ENCODE measurements around the gene TM9SF2. TPM values are rescaled to one million over a fixed set of nuclear protein-coding genes. Genes with fewer than 3 reads are reported as not detected.
A peak's percentile ranks its signal among the peaks of the same experiment; 100 is the strongest.

The TM9SF2 gene
- total and polyA plus RNA-seq, 2 experiments from 2014 or later, result 60.5 to 130 TPM

DNA sequence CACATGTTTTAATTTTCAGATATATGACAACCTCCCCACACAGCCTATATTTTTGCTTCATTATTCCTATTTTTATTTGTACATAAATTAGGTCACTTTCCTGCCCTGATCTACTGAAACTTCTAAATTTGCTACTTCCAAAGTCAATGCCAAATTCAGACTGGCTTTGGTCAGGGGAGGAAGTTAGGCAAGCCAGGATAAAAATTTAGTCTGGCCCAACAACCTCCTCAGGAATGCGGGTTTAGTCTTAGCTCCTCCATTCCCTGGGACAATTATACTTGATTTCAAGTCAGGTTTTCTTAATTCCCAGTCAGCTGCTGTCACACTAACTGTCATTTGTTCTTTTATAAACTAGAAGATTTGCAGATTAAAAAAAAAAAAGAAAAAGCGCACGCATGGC lies 84.3 kb downstream of the TM9SF2 start:
- Histone ChIP-seq H3K9me3 (ENCODE audit: low read depth) (no peaks in the 10 kb centered on the region), H3K36me3 (no peaks in the 10 kb centered on the region), H3K27me3 (no peaks in the 10 kb centered on the region), H3K27ac (no peak overlapping the region), H3K4me1 (ENCODE audit: low read depth) (no peaks in the 10 kb centered on the region), H3K4me3 (no peak overlapping the region)
- no peak for TF ChIP-seq CTCF (IDR thresholded peaks at IDR 0.05; ENCODE audit: low read depth, low read length)
- DNase-seq (ENCODE audit: low read depth in 1 of 2, low spot score in 1 of 2), result peak in 1 of 2 donors; percentile 27

GRCh38 chr13:99587021-99587420 lies 85.7 kb downstream of the TM9SF2 start:
- no peaks in the 10 kb centered on the region for H3K9me3 ChIP-seq (ENCODE audit: low read depth)
- H3K36me3 ChIP-seq, result no peaks in the 10 kb centered on the region
- no peaks in the 10 kb centered on the region for H3K27me3 ChIP-seq
- DNase-seq (ENCODE audit: low read depth in 1 of 2, low spot score in 1 of 2), result no peak
- no peak for TF ChIP-seq CTCF (IDR thresholded peaks at IDR 0.05; ENCODE audit: low read depth, low read length)
- no peak overlapping the region for H3K27ac ChIP-seq
- no peaks in the 10 kb centered on the region for H3K4me1 ChIP-seq (ENCODE audit: low read depth)
- H3K4me3 ChIP-seq, result no peak overlapping the region

DNA sequence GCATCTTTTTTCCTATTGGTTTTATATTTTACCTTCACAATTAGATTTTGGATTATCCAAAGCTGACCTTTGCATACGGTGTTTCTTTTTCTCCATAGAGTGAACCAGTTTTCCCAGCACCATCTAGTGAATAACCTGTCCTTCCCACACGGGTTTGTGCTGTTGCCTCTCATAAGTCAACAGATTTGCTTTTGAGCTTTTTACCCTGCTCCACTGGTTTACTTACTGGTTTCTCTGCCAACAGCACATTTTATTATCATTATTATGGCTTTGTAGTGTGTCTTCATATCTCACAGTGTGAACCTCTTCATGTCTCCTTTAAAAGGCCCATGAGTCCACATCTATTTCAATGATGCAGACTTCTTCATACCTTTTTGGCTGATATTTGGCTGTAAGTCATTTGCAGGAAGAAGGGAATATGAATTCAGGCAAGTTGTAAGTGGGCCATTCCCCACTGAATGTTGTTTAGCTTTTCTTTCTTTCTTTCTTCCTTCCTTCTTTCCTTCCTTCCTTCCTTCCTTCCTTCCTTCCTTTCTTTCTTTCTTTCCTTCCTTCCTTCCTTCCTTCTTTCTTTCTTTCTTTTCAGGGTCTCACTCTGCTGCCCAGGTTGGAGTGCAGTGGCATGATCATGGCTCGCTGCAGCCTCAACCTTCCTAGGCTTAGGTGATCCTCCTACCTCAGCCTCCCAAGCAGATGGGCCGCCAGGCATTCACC lies 86.8 kb downstream of the TM9SF2 start:
- Histone ChIP-seq H3K4me1 (ENCODE audit: low read depth) (no peaks in the 10 kb centered on the region), H3K27me3 (no peaks in the 10 kb centered on the region), H3K4me3 (no peak overlapping the region), H3K27ac (no peak overlapping the region), H3K9me3 (ENCODE audit: low read depth) (no peaks in the 10 kb centered on the region), H3K36me3 (no peaks in the 10 kb centered on the region)
- no peak for DNase-seq (ENCODE audit: low read depth in 1 of 2, low spot score in 1 of 2)
- TF ChIP-seq CTCF (IDR thresholded peaks at IDR 0.05; ENCODE audit: low read depth, low read length), result no peak

- H3K36me3 ChIP-seq, result no peaks in the 10 kb centered on the region
- H3K27me3 ChIP-seq, result no peaks in the 10 kb centered on the region
- no peaks in the 10 kb centered on the region for H3K4me1 ChIP-seq (ENCODE audit: low read depth)
- no peaks in the 10 kb centered on the region for H3K9me3 ChIP-seq (ENCODE audit: low read depth)
- no peak overlapping the region for H3K27ac ChIP-seq
- H3K4me3 ChIP-seq, result no peak overlapping the region
- TF ChIP-seq CTCF (IDR thresholded peaks at IDR 0.05; ENCODE audit: low read depth, low read length), result no peak
- DNase-seq (ENCODE audit: low read depth in 1 of 2, low spot score in 1 of 2), result no peak
Measured at GRCh38 chr13:99589575-99589974, 88.3 kb downstream of the TM9SF2 start.

DNA sequence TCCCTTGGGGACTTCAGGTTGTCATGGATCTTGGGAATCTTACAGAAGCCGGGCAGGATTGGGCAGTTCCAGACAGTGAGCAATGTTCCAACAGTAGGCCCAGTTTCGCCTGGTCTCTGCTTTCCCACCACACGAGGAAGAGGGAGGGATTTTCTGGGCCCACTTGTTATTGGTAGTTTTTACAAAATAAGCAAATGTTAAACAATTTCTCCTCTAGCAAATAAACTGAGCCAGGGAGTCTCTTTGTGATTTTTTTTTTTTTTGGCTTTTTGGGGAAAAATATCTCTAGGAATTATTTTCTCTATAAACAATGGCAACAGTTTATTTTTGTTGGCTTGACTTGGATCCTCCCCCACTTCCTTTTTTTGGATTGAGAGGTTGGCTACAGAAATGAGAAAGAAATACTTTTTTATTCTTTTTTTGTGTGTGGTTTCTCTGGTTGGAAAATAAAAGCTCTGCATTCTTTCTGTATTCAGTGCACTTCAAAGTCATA lies 89.3 kb downstream of the TM9SF2 start:
- H3K27me3 ChIP-seq, result no peaks in the 10 kb centered on the region
- DNase-seq (ENCODE audit: low read depth in 1 of 2, low spot score in 1 of 2), result peak in 1 of 2 donors; percentile 59
- H3K36me3 ChIP-seq, result no peaks in the 10 kb centered on the region
- no peak overlapping the region for H3K4me3 ChIP-seq
- TF ChIP-seq CTCF (IDR thresholded peaks at IDR 0.05; ENCODE audit: low read depth, low read length), result no peak
- H3K9me3 ChIP-seq (ENCODE audit: low read depth), result no peaks in the 10 kb centered on the region
- H3K4me1 ChIP-seq (ENCODE audit: low read depth), result no peaks in the 10 kb centered on the region
- no peak overlapping the region for H3K27ac ChIP-seq
